ENCODE data around the gene TARM1.

GRCh38 chr19:54109651-54110050 is 28.5 kb upstream of the TARM1 start:
- no peak for TF ChIP-seq CTCF (IDR thresholded peaks at IDR 0.05)
- TF ChIP-seq EZH2phosphoT487 (IDR thresholded peaks at IDR 0.05): no peak

Measured in neural progenitor cell (in vitro differentiated cells).